ENCODE results near the gene HFE.

DNA sequence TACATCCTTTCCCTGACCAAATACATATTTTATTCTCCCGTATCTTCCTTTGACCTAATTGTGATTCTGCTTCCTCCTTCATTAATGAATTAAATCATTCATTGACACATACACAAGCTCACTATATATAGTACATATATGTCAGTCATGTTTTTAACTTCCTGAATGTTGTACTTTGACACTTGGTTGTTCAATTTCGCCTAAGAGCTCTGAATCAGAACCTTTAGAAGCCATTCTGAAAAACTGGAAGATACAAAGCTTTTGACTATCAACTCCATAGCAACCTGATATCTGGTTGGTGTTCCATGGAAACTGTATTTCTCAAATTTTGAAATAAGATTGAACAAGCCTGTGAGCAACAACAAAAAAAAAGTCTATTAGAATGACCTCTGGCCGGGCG, 27.3 kb upstream of the HFE start:
- TF ChIP-seq, protein P1, sequence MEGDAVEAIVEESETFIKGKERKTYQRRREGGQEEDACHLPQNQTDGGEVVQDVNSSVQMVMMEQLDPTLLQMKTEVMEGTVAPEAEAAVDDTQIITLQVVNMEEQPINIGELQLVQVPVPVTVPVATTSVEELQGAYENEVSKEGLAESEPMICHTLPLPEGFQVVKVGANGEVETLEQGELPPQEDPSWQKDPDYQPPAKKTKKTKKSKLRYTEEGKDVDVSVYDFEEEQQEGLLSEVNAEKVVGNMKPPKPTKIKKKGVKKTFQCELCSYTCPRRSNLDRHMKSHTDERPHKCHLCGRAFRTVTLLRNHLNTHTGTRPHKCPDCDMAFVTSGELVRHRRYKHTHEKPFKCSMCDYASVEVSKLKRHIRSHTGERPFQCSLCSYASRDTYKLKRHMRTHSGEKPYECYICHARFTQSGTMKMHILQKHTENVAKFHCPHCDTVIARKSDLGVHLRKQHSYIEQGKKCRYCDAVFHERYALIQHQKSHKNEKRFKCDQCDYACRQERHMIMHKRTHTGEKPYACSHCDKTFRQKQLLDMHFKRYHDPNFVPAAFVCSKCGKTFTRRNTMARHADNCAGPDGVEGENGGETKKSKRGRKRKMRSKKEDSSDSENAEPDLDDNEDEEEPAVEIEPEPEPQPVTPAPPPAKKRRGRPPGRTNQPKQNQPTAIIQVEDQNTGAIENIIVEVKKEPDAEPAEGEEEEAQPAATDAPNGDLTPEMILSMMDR (IDR thresholded peaks at IDR 0.05), result no peak
- no peak for TF ChIP-seq POLR2A (IDR thresholded peaks at IDR 0.05)
